Tibial nerve (tissue), 4 donors: ENCODE measurements around the gene BTBD19.

Source experiments
- CTCF ChIP-seq, 5 experiments: fragments of 200-600 bp in 3 of 5; fragments of 450-650 bp in 2 of 5; sonication (generic) in 3 of 5; IDR thresholded peaks; one replicate each; pipeline ENCODE4 v1.5.1; 2016 to 2019; ENCODE audit warnings: antibody characterized with exemption in 5 of 5, mild to moderate bottlenecking in 3 of 5, moderate library complexity in 2 of 5
- EP300 ChIP-seq, 2 donors: sonication (generic); formaldehyde crosslinking; IDR thresholded peaks; one replicate each; pipeline ENCODE4 v1.6.1; 2017; ENCODE audit warnings: antibody characterized with exemption in 2 of 2, mild to moderate bottlenecking in 1 of 2
- POLR2A ChIP-seq, 2 donors: fragments of 450-650 bp; IDR thresholded peaks; one replicate each; pipeline ENCODE4 v1.6.1; 2017; ENCODE audit warnings: antibody characterized with exemption in 2 of 2, mild to moderate bottlenecking in 2 of 2, moderate library complexity in 2 of 2

- TF ChIP-seq CTCF (IDR thresholded peaks at IDR 0.05) (no peak), EP300 (IDR thresholded peaks at IDR 0.05) (no peak), POLR2A (IDR thresholded peaks at IDR 0.05) (no peak)
Measured at GRCh38 chr1:44851308-44851707, 43.0 kb downstream of the BTBD19 start.
